ENCODE measurements around the gene MACC1. TPM values are rescaled to one million over a fixed set of nuclear protein-coding genes. Genes with fewer than 3 reads are reported as not detected.

MACC1 gene
- total and polyA plus RNA-seq, 2 of the 13 experiments (the other 11 are each of a cell fraction or from before 2014, with no cell fraction given): 0.04 TPM; not detected in 1

DNA sequence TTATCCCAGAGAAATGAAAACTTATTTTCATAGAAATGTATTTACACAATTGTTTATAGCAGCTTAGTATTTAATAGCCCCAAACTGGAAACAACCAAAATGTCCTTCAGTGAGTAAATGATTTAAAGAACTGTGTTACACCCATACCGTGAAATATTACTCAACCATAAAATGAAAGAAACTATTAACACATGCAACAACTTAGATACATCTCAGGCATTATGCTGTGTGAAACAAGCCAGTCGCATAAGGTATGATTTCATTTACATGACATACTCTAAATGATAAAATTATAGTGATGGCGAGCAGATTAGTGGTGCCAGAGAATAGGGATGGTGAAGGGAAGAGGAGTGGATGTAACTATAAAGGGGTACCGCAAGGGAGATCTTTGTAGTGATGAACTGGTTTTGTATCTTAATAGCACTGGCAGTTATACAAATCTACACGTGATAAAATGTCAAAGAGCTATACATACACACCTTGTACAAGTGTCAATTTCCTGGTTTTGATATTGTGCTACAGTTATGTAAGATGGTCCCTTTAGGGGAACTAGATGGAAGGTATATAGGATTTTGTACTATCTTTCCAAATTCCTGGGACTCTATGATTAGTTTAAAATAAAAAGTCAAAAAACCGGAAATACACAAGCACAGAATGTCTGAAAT is 40.5 kb downstream of the MACC1 start:
- intact Hi-C loops (cut with micrococcal nuclease; ENCODE audit: unreplicated experiment) (no loop called here), in situ Hi-C loops (cut with HindIII; ENCODE audit: extremely low pct_ligation_motif_present, low pct_unique_long_range_greater_than_20kb) (loop anchor here (10.0 kb wide), 1 partner anchor 422 kb away; no protein-coding TSS in a partner anchor)
- no peak for ATAC-seq
- no peaks in the 10 kb centered on the region for H3K9me3 ChIP-seq (ENCODE audit: low read length)
- no peaks in the 10 kb centered on the region for H3K36me3 ChIP-seq (replicated peaks in 1 of 2; ENCODE audit: control insufficient read depth in 1 of 2, insufficient read depth in 2 of 2, low read length in 2 of 2)
- H2AFZ ChIP-seq (ENCODE audit: low read length): no peak overlapping the region
- no peak for DNase-seq (ENCODE audit: low spot score)
- no peak overlapping the region for H3K4me2 ChIP-seq (ENCODE audit: low read depth, low read length)
- 21% methylated on average over 6 of the region's 6 CpGs for WGBS (ENCODE audit: low lambda C conversion rate)
- no peaks in the 10 kb centered on the region for H3K4me1 ChIP-seq (ENCODE audit: insufficient read depth, low read length)
- H4K20me1 ChIP-seq (ENCODE audit: insufficient read depth, low read length): no peaks in the 10 kb centered on the region
- no peak for FAIRE-seq
- H3K27me3 ChIP-seq (ENCODE audit: control insufficient read depth in 1 of 2, insufficient read depth in 2 of 2, low read length in 2 of 2): no peaks in the 10 kb centered on the region
- no peak overlapping the region for H3K9ac ChIP-seq (ENCODE audit: insufficient read depth, low read depth, low read length)
- CTCF ChIA-PET (ENCODE audit: low intra/inter-chr PET ratio, low total read pairs): no interaction called here
- no peak overlapping the region for H3K4me3 ChIP-seq (replicated peaks in 1 of 3; ENCODE audit: insufficient read depth in 1 of 3, low read depth in 2 of 3, low read length in 3 of 3)
- H3K79me2 ChIP-seq (ENCODE audit: insufficient read depth, low read length): no peaks in the 10 kb centered on the region
- H3K27ac ChIP-seq (ENCODE audit: extremely low read length, insufficient read depth, low read length): no peak overlapping the region
- BruUV-seq (replicated peaks): no TSS peak
- POLR2A ChIA-PET: no interaction called here
- TF ChIP-seq, protein P1, sequence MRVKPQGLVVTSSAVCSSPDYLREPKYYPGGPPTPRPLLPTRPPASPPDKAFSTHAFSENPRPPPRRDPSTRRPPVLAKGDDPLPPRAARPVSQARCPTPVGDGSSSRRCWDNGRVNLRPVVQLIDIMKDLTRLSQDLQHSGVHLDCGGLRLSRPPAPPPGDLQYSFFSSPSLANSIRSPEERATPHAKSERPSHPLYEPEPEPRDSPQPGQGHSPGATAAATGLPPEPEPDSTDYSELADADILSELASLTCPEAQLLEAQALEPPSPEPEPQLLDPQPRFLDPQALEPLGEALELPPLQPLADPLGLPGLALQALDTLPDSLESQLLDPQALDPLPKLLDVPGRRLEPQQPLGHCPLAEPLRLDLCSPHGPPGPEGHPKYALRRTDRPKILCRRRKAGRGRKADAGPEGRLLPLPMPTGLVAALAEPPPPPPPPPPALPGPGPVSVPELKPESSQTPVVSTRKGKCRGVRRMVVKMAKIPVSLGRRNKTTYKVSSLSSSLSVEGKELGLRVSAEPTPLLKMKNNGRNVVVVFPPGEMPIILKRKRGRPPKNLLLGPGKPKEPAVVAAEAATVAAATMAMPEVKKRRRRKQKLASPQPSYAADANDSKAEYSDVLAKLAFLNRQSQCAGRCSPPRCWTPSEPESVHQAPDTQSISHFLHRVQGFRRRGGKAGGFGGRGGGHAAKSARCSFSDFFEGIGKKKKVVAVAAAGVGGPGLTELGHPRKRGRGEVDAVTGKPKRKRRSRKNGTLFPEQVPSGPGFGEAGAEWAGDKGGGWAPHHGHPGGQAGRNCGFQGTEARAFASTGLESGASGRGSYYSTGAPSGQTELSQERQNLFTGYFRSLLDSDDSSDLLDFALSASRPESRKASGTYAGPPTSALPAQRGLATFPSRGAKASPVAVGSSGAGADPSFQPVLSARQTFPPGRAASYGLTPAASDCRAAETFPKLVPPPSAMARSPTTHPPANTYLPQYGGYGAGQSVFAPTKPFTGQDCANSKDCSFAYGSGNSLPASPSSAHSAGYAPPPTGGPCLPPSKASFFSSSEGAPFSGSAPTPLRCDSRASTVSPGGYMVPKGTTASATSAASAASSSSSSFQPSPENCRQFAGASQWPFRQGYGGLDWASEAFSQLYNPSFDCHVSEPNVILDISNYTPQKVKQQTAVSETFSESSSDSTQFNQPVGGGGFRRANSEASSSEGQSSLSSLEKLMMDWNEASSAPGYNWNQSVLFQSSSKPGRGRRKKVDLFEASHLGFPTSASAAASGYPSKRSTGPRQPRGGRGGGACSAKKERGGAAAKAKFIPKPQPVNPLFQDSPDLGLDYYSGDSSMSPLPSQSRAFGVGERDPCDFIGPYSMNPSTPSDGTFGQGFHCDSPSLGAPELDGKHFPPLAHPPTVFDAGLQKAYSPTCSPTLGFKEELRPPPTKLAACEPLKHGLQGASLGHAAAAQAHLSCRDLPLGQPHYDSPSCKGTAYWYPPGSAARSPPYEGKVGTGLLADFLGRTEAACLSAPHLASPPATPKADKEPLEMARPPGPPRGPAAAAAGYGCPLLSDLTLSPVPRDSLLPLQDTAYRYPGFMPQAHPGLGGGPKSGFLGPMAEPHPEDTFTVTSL (CRISPR knock-in tag; IDR thresholded peaks at IDR 0.05; ENCODE audit: borderline replicate concordance): no peak
- TF ChIP-seq, protein P2, sequence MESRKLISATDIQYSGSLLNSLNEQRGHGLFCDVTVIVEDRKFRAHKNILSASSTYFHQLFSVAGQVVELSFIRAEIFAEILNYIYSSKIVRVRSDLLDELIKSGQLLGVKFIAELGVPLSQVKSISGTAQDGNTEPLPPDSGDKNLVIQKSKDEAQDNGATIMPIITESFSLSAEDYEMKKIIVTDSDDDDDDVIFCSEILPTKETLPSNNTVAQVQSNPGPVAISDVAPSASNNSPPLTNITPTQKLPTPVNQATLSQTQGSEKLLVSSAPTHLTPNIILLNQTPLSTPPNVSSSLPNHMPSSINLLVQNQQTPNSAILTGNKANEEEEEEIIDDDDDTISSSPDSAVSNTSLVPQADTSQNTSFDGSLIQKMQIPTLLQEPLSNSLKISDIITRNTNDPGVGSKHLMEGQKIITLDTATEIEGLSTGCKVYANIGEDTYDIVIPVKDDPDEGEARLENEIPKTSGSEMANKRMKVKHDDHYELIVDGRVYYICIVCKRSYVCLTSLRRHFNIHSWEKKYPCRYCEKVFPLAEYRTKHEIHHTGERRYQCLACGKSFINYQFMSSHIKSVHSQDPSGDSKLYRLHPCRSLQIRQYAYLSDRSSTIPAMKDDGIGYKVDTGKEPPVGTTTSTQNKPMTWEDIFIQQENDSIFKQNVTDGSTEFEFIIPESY (CRISPR knock-in tag; IDR thresholded peaks at IDR 0.05): no peak
- TF ChIP-seq KDM4B (CRISPR knock-in tag; IDR thresholded peaks at IDR 0.05) (no peak), CCDC6 (CRISPR knock-in tag; IDR thresholded peaks at IDR 0.05) (no peak), ZNF569 (CRISPR knock-in tag; IDR thresholded peaks at IDR 0.05; ENCODE audit: borderline replicate concordance) (no peak), JUND (CRISPR knock-in tag; IDR thresholded peaks at IDR 0.05) (no peak), ZNF605 (CRISPR knock-in tag; IDR thresholded peaks at IDR 0.05) (no peak), TCF12 (IDR thresholded peaks at IDR 0.05) (no peak), TCF12 (CRISPR knock-in tag; IDR thresholded peaks at IDR 0.05) (no peak), ZNF572 (CRISPR knock-in tag; IDR thresholded peaks at IDR 0.05) (no peak), JARID2 (CRISPR knock-in tag; IDR thresholded peaks at IDR 0.05; ENCODE audit: insufficient replicate concordance) (no peak)
- TF ChIP-seq, protein P3, sequence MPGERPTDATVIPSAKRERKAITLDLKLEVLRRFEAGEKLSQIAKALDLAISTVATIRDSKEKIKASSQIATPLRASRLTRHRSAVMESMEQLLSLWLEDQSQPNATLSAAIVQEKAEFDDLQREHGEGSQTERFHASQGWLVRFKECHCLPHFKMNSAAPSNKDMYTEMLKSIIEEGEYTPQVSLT (CRISPR knock-in tag; IDR thresholded peaks at IDR 0.05; ENCODE audit: borderline replicate concordance, low read depth): no peak
- TF ChIP-seq, protein P4, sequence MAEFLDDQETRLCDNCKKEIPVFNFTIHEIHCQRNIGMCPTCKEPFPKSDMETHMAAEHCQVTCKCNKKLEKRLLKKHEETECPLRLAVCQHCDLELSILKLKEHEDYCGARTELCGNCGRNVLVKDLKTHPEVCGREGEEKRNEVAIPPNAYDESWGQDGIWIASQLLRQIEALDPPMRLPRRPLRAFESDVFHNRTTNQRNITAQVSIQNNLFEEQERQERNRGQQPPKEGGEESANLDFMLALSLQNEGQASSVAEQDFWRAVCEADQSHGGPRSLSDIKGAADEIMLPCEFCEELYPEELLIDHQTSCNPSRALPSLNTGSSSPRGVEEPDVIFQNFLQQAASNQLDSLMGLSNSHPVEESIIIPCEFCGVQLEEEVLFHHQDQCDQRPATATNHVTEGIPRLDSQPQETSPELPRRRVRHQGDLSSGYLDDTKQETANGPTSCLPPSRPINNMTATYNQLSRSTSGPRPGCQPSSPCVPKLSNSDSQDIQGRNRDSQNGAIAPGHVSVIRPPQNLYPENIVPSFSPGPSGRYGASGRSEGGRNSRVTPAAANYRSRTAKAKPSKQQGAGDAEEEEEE (CRISPR knock-in tag; IDR thresholded peaks at IDR 0.05; ENCODE audit: borderline replicate concordance): no peak
